ENCODE data around the gene TUBB3.
"Not testable (repeated sequence)": the region's sequence is repeated elsewhere in the genome, so short reads cannot be mapped to it uniquely, and the experiment has no call there.

The TUBB3 gene

GRCh38 chr16:89949121-89949742 is 26.1 kb downstream of the TUBB3 start:
- DNase-seq: no peak

DNA sequence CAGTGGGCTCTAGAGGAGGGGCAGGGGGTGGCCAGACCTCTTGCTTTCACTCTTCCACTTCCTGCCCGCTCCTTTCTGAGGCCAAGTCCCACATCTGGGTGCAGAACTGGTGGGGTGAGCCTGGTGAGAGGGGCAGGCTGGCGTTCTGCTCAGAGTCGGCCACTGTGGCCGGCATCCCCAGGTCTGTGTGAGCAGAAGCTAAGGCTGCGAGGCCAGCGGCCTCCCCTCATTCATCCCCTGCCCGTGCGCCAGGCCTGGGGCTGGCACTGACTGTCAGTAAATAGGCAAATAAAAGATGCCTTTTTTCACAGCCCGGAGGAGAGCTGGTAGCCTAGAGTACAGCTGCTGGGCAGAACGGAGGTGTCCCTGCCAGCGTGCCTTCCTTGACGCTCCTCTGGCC is 26.6 kb downstream of the TUBB3 start:
- DNase-seq: no peak

- DNase-seq: no peak
Measured at GRCh38 chr16:89951509-89951908, 28.4 kb downstream of the TUBB3 start.

DNA sequence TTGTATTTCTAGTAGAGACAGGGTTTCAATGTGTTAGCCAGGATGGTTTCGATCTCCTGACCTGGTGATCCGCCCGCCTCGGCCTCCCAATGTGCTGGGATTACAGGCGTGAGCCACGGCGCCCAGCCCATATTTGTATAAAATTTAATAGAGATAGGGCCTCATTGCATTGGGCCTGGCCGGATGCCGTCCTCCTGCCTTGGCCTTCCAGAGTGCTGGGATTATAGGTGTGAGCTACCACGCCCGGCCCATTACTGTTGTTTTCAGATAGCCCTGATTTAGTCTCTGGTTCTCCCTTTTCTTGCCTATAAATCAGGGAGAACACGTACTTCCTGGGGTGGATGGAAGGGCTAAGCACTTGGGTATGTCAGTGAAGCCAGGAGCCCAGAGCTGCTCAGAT is 28.9 kb downstream of the TUBB3 start:
- DNase-seq: no peak

DNA sequence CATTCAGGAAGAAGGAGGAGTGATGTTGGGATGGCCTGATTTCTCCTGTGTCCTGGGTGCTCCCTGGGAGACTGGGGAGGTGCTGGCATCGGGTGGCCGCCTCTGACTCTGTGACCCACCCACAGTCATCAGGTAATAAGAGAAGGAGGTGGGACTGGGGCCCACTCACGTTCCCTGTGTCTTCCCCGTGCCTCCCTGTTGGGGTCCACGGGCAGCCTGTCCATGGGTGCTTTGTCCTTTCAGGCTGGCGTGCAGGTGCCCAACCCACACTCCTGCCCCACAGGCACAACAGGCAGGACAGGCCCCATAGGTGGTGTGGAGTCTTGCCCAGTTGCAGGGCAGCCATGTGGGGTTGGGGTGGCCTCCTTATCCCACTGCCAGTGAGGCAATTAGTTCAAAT is 29.4 kb downstream of the TUBB3 start:
- no peak for DNase-seq

DNA sequence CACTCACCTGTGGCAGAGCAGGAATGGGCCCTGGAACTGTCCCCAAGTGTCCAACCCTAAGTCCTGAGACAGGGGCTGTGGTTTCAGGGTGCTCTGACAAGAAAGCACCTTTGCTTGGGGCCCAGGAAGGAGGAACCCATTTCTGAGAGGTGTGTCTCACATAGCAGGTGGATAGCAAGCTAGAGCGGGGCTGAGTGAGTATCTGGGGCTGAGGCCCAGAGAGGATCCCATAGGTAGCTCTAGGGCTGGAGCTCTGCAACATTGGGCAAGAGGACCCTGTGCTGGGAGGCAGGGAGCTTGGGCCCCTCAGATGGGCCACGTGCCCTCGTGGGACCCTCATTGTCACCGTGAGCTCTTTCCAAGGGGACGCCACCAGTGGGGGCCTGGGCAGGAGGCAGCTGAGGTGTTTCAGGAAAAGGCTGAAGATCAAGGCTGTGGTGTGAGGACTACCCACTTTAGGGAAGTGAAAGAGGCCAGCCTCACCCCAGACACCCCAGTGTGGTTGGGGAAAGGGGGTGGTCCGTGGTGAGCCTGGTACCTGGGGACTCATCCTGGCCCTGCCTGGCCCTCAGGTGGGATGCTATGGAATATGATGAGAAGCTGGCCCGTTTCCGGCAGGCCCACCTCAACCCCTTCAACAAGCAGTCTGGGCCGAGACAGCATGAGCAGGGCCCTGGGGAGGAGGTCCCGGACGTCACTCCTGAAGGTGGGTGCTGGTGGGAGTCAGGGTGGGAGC is 30.7 kb downstream of the TUBB3 start:
- no peak for DNase-seq

GRCh38 chr16:89954462-89954861 is 31.3 kb downstream of the TUBB3 start:
- no peak for DNase-seq

DNA sequence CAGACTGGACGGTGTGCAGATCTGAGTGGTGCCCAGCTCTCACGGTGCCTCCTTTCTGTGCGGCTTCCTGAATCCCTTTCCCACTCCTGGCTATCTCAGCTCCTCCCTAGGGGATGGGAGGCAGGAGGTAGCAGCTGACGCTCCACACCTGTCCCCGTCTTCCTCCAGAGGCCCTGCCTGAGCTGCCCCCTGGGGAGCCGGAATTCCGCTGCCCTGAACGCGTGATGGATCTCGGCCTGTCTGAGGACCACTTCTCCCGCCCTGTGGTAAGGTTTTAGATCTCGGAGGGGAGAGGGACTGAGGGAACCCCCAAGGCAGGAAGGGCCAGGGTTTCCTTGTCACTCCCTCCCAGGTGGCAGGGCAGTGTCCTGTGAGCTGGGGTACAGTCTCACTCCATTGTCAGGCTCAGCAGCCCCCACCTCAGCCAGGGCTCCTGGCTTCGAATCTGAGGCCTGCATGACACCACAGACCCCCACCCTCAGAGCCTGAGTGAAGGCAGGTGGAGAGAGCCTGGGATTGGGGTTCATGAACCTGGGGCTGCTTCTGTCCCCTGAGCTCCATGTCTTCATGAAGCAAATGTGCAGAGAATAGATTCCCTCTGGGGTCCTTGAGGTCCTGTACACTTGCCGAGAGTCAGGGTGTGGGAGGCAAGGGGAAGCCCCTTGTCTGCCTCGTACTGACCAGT is 32.0 kb downstream of the TUBB3 start:
- DNase-seq: no peak

DNA sequence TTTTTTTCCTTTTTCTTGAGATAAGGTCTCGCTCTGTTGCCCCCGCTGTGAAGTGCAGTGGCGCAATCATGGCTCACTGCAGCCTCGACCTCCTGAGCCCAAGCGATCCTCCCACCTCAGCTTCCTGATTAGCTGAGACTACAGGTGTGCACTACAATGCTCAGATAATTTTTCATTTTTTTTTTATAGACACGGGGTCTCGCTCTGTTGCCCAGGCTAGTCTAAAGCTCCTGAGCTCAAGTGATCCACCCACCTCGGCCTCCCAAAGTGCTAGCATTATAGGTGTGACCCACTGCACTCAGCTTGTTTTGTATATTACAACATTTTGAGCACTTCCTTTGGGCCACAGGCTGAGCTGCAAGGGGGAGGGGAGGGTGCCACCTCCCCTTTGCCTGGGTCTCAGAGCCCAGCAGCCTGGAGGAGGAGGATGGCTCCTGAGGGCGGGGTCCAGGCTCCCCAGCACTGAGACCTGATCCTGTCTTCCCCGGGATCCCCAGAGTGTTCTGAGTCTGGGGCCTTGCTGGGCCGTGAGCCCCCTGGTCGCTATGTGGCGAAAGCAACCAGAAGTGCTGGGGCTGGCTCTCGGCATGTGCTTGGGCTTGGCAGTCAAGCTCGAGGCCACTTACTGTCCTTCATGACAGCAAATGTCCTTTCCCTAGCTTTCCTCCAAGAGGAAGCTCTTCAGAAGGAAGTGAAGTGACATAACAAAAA is 33.5 kb downstream of the TUBB3 start:
- no peak for DNase-seq

GRCh38 chr16:89957216-89957785 is 34.2 kb downstream of the TUBB3 start:
- no peak for DNase-seq

GRCh38 chr16:89958068-89958467 is 34.9 kb downstream of the TUBB3 start:
- DNase-seq: no peak

GRCh38 chr16:89958596-89958995 is 35.5 kb downstream of the TUBB3 start:
- DNase-seq: no peak

- DNase-seq: no peak
Measured at GRCh38 chr16:89960966-89961365, 37.8 kb downstream of the TUBB3 start.

DNA sequence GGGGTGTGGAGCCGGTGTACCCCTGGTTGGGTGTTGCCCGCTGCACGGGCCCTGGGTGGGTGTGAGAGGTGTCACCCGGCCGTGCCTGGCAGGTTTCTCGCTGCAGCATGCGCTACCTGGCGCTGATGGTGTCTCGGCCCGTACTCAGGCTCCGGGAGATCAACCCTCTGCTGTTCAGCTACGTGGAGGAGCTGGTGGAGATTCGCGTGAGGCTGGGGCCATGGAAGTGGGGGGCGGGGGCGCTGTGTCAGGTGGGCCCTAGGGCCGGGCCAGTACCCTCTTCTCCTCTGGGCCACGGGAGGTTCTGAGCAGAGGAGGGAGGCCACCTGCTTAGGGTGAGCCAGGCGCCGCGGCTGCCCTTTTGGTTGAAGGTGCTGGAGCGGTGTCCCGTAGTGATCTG is 38.8 kb downstream of the TUBB3 start:
- DNase-seq: no peak

GRCh38 chr16:89962754-89963498 is 39.8 kb downstream of the TUBB3 start:
- DNase-seq: no peak

DNA sequence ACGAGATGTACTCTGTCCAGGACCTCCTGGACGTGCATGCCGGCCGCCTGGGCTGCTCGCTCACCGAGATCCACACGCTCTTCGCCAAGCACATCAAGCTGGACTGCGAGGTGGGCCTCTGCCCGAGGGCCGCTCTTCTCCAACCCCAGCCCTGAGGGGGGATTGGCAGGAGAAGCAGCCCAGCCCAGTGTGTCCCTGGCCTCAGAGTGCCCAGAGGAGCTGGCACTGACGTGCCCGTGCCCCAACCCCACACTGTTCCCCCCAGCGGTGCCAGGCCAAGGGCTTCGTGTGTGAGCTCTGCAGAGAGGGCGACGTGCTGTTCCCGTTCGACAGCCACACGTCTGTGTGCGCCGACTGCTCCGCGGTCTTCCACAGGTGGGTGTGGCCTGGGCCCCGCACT is 41.1 kb downstream of the TUBB3 start:
- DNase-seq: no peak

- no peak for DNase-seq
Measured at GRCh38 chr16:89965447-89966225, 42.5 kb downstream of the TUBB3 start.

DNA sequence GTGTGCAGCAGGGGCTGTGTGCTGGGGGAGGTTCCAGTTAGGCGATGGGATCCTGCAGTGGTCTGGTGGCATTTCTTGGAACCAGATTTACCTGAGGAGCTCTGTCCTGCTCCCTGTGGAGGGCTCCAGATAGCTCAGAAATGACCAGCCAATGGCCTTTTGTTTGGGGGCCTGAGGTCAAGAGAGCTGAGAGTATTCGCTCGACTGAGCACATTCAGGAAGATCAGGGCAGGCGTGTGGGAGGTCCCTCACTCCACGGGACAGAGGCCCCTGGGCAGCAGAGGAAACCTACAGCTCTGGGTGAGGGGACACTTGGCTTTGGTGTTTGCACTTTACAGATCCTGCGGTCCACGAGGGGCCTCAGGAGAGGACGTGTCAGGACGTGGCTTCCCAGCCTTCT is 43.6 kb downstream of the TUBB3 start:
- no peak for DNase-seq

DNA sequence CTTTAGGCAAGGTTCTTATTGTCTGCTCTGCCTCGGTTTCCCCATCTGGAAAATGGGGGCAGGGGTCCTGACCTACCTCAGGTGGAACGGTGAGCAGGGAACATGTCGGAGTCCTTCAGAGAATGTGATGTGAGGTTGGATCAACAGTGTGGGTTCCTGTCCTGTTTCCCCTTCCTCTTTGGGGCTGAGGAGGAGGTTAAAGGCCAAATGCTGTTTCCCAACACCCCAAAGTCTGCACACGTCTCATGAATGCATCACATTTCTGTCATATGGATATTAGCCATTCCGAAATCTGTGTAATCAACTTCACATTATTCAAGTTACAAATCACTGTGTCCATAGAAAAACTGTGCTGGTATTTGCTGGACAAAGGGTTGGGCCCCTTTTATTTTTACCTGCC is 44.3 kb downstream of the TUBB3 start:
- DNase-seq: not testable (repeated sequence)

DNA sequence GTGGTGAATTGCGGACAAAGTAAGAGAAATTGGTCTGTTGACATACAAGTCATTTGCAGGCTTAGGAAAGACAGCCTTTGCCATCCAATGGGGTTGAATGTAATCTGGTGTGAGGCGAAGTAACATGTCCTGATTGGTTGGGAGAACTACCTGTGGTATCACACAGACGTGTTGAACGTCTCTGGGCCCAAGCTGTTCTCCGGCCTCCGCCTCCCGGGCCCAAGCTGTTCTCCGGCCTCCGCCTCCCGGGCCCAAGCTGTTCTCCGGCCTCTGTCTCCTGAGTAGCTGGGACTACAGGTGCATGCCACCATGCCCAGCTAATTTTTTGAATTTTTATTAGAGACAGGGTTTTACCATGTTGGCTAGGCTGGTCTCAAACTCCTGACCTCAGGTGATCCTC is 44.9 kb downstream of the TUBB3 start:
- DNase-seq: not testable (repeated sequence)

DNA sequence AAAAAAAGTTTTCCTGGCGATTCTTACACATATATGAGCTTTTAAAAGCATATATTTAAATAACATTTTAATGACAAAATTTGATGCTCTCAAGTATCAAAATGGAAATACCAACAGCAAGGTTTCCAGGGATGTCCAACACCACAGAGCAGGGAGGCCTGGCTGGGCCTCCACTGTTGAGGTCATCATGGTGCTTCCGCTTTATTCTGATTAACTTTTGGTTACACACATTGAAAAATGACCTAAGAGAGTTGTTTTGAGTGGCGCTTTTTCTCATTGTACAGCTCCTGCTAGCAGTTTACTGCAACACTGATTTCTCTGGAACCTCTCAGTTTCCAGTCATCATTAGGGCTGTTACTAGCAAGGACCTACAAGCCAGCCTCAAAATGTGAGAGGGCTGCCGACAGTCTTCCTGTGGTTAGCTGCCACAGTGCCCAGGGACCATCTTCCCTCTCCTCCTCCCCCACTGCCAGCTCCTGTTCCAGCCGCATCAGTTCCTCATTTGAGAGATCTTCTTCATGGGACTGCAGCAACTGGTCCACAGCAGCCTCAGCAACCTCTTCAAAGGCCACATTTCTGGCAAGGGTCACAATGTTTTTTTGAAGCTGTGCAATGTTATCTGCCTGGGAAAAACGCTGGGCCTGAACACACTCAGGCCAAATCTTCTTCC is 46.7 kb downstream of the TUBB3 start:
- DNase-seq: no peak

Measured in NCI-H2029 treated with DMSO at 0.1 percent for 48 hours (cell line).